Ovary (tissue), 3 donors: ENCODE measurements around the gene ZNF385C.

Source experiments
- CTCF ChIP-seq, 3 donors: fragments of 450-650 bp in 2 of 3; fragments of 200-600 bp in 1 of 3; IDR thresholded peaks; one replicate each; pipeline versions ENCODE4 v1.5.1 to v1.8.0; 2016 to 2022; ENCODE audit warnings: antibody characterized with exemption in 3 of 3, mild to moderate bottlenecking in 1 of 3
- POLR2A ChIP-seq: fragments of 450-650 bp; IDR thresholded peaks from one replicate; pipeline ENCODE4 v1.6.1; 2017; ENCODE audit warnings: antibody characterized with exemption, mild to moderate bottlenecking, moderate library complexity
- donor health status: DM: no; HTN: no; CAD: no.

- TF ChIP-seq POLR2A (no peak), CTCF (IDR thresholded peaks at IDR 0.05) (no peak)
Measured at GRCh38 chr17:42127414-42127813, 29.1 kb upstream of the ZNF385C start.
